Mesendoderm (in vitro differentiated cells): ENCODE results near the gene KCNQ1.

Experiments used
- DNase-seq: peaks from one replicate; pipeline ENCODE4 v3.0.0; 2013
- H2AK5ac ChIP-seq: 2 replicates; pipeline ENCODE4 v1.6.1; 2013; ENCODE audit warnings: low read length, inconsistent platforms
- H2BK120ac ChIP-seq: 2 replicates; pipeline ENCODE4 v1.6.1; 2013; ENCODE audit warnings: low read depth, mild to moderate bottlenecking, low read length, moderate library complexity, mixed read lengths
- H2BK15ac ChIP-seq: replicated peaks from 2 replicates; pipeline ENCODE4 v1.6.1; 2013; ENCODE audit warnings: low read depth, mild to moderate bottlenecking, moderate library complexity
- H2BK5ac ChIP-seq: 2 replicates; pipeline ENCODE4 v1.6.1; 2013; ENCODE audit warnings: low read length, inconsistent platforms
- H3K18ac ChIP-seq: 2 replicates; pipeline ENCODE4 v1.6.1; 2013; ENCODE audit warnings: mild to moderate bottlenecking, low read length, mixed read lengths
- H3K23ac ChIP-seq: one replicate; pipeline ENCODE4 v1.6.1; 2013; ENCODE audit warnings: low read length
- H3K27ac ChIP-seq: 2 replicates; pipeline ENCODE4 v1.5.1; 2013; ENCODE audit warnings: low read depth, mild to moderate bottlenecking, inconsistent platforms, low read length, moderate library complexity
- H3K27me3 ChIP-seq: 2 replicates; pipeline ENCODE4 v1.6.1; 2013; ENCODE audit warnings: low read length, control low read depth, mild to moderate bottlenecking, inconsistent platforms; ENCODE audit not compliant: insufficient read depth, poor library complexity
- H3K36me3 ChIP-seq: 2 replicates; pipeline ENCODE4 v1.6.1; 2013; ENCODE audit warnings: low read length, inconsistent platforms; ENCODE audit not compliant: control insufficient read depth, insufficient read depth
- H3K4ac ChIP-seq: one replicate; pipeline ENCODE4 v1.6.1; 2013; ENCODE audit warnings: low read depth, mild to moderate bottlenecking, low read length, moderate library complexity
- H3K4me1 ChIP-seq: 2 replicates; pipeline ENCODE4 v1.6.1; 2013; ENCODE audit warnings: low read depth, low read length, inconsistent platforms; ENCODE audit not compliant: control insufficient read depth
- H3K4me2 ChIP-seq: 2 replicates; pipeline ENCODE4 v1.6.1; 2013; ENCODE audit warnings: low read length
- H3K4me3 ChIP-seq: 2 replicates; pipeline ENCODE4 v1.5.1; 2013; ENCODE audit warnings: mild to moderate bottlenecking, low read length
- H3K56ac ChIP-seq: one replicate; pipeline ENCODE4 v1.6.1; 2013; ENCODE audit warnings: low read length
- H3K79me1 ChIP-seq: 2 replicates; pipeline ENCODE4 v1.6.1; 2013; ENCODE audit warnings: low read length, inconsistent platforms
- H3K79me2 ChIP-seq: 2 replicates; pipeline ENCODE4 v1.6.1; 2013; ENCODE audit warnings: mild to moderate bottlenecking, low read length; ENCODE audit not compliant: control insufficient read depth, insufficient read depth
- H3K9ac ChIP-seq: 2 replicates; pipeline ENCODE4 v1.6.1; 2013; ENCODE audit warnings: low read length, inconsistent platforms
- H4K5ac ChIP-seq: one replicate; pipeline ENCODE4 v1.6.1; 2013; ENCODE audit warnings: low read length
- H4K8ac ChIP-seq: one replicate; pipeline ENCODE4 v1.6.1; 2013; ENCODE audit warnings: low read depth, mild to moderate bottlenecking, control low read depth, low read length, moderate library complexity
- WGBS: extraction: QIAGEN DNeasy Blood & Tissue Kit; methylation state at CpG from one replicate; pipeline ENCODE4 v1.1.7; 2013; ENCODE audit warnings: low lambda C conversion rate, missing lambda C conversion rate; ENCODE audit not compliant: insufficient coverage; ENCODE audit errors: extremely low coverage; 5-methylcytosine and 5-hydroxymethylcytosine counted together

KCNQ1 gene

GRCh38 chr11:2443881-2444820, 657 bp upstream of the KCNQ1 start, which contains the start of gene TRPM5:
Gene TRPM5 (minus strand): TSS chr11:2444514. CDS start chr11:2423036, 21,478 bp downstream.
- Histone ChIP-seq H3K9ac (no peak within 1 kb of the TSS), H3K27ac (no peak within 1 kb of the TSS), H3K36me3 (no peaks in the 10 kb centered on the region), H3K18ac (no peak within 1 kb of the TSS), H3K4me1 (no peaks in the 10 kb centered on the region), H3K27me3 (peaks cover 17% of the 10 kb centered on the region), H4K8ac (no peak within 1 kb of the TSS), H3K79me1 (no peaks in the 10 kb centered on the region), H3K4me3 (no peak within 1 kb of the TSS), H3K4ac (no peak within 1 kb of the TSS), H3K23ac (peak within 1 kb of the TSS; percentile 66), H3K56ac (no peak within 1 kb of the TSS), H2AK5ac (no peak within 1 kb of the TSS), H3K79me2 (no peaks in the 10 kb centered on the region), H2BK120ac (no peak within 1 kb of the TSS), H3K4me2 (peak within 1 kb of the TSS; percentile 38), H2BK5ac (no peak within 1 kb of the TSS), H4K5ac (no peak within 1 kb of the TSS), H2BK15ac (no peak within 1 kb of the TSS)
- WGBS = no CpG with 5 or more reads among the region's 64 CpGs
- peak; percentile 37 for DNase-seq

GRCh38 chr11:2445746-2446551, 1.1 kb downstream of the KCNQ1 start:
- Histone ChIP-seq H3K56ac (no peak overlapping the region), H3K18ac (no peak overlapping the region), H3K27me3 (peaks cover 17% of the 10 kb centered on the region), H2AK5ac (no peak overlapping the region), H2BK120ac (no peak overlapping the region), H3K27ac (no peak overlapping the region), H3K9ac (no peak overlapping the region), H3K79me2 (no peaks in the 10 kb centered on the region), H3K4me2 (no peak overlapping the region), H2BK15ac (no peak overlapping the region), H4K5ac (no peak overlapping the region), H3K23ac (no peak overlapping the region), H3K36me3 (no peaks in the 10 kb centered on the region), H3K4me1 (no peaks in the 10 kb centered on the region), H3K79me1 (no peaks in the 10 kb centered on the region), H3K4me3 (no peak overlapping the region), H3K4ac (no peak overlapping the region), H4K8ac (no peak overlapping the region), H2BK5ac (no peak overlapping the region)
- no peak for DNase-seq
- no CpG with 5 or more reads among the region's 23 CpGs for WGBS

- no peak overlapping the region for H3K4ac ChIP-seq
- no peak overlapping the region for H2BK15ac ChIP-seq
- no peak overlapping the region for H3K18ac ChIP-seq
- H2BK5ac ChIP-seq = no peak overlapping the region
- H4K5ac ChIP-seq = no peak overlapping the region
- H3K4me2 ChIP-seq = no peak overlapping the region
- WGBS = no CpG with 5 or more reads among the region's 15 CpGs
- no peak overlapping the region for H2AK5ac ChIP-seq
- no peaks in the 10 kb centered on the region for H3K36me3 ChIP-seq
- no peak overlapping the region for H3K27ac ChIP-seq
- no peak overlapping the region for H4K8ac ChIP-seq
- no peak overlapping the region for H3K23ac ChIP-seq
- no peak overlapping the region for H3K9ac ChIP-seq
- no peaks in the 10 kb centered on the region for H3K4me1 ChIP-seq
- H3K27me3 ChIP-seq = peaks cover 17% of the 10 kb centered on the region
- DNase-seq = no peak
- H3K56ac ChIP-seq = no peak overlapping the region
- H3K79me2 ChIP-seq = no peaks in the 10 kb centered on the region
- H2BK120ac ChIP-seq = no peak overlapping the region
- H3K4me3 ChIP-seq = no peak overlapping the region
- H3K79me1 ChIP-seq = no peaks in the 10 kb centered on the region
These were observed 1.9 kb downstream of the KCNQ1 start for GRCh38 chr11:2446590-2447252.

GRCh38 chr11:2447253-2447950, 2.6 kb downstream of the KCNQ1 start:
- Histone ChIP-seq H3K56ac (no peak overlapping the region), H2BK120ac (no peak overlapping the region), H3K79me1 (no peaks in the 10 kb centered on the region), H2BK5ac (no peak overlapping the region), H3K4me1 (no peaks in the 10 kb centered on the region), H3K4ac (no peak overlapping the region), H2BK15ac (no peak overlapping the region), H3K4me2 (no peak overlapping the region), H3K27ac (no peak overlapping the region), H4K5ac (no peak overlapping the region), H3K23ac (no peak overlapping the region), H3K79me2 (no peaks in the 10 kb centered on the region), H4K8ac (no peak overlapping the region), H3K27me3 (peaks cover 17% of the 10 kb centered on the region), H2AK5ac (no peak overlapping the region), H3K4me3 (no peak overlapping the region), H3K18ac (no peak overlapping the region), H3K36me3 (no peaks in the 10 kb centered on the region), H3K9ac (no peak overlapping the region)
- DNase-seq = no peak
- WGBS = no CpG with 5 or more reads among the region's 12 CpGs

GRCh38 chr11:2447951-2448650, 3.3 kb downstream of the KCNQ1 start:
- no peaks in the 10 kb centered on the region for H3K79me1 ChIP-seq
- no peaks in the 10 kb centered on the region for H3K79me2 ChIP-seq
- H3K4ac ChIP-seq = no peak overlapping the region
- H2BK5ac ChIP-seq = no peak overlapping the region
- no peak overlapping the region for H3K4me2 ChIP-seq
- H2BK120ac ChIP-seq = no peak overlapping the region
- H2BK15ac ChIP-seq = no peak overlapping the region
- no peak overlapping the region for H3K23ac ChIP-seq
- H3K27ac ChIP-seq = no peak overlapping the region
- no peak overlapping the region for H3K9ac ChIP-seq
- no peak overlapping the region for H3K56ac ChIP-seq
- H3K4me3 ChIP-seq = no peak overlapping the region
- no peak overlapping the region for H2AK5ac ChIP-seq
- no peak for DNase-seq
- no peak overlapping the region for H3K18ac ChIP-seq
- no peaks in the 10 kb centered on the region for H3K4me1 ChIP-seq
- H4K5ac ChIP-seq = no peak overlapping the region
- WGBS = no CpG with 5 or more reads among the region's 10 CpGs
- H3K27me3 ChIP-seq = peaks cover 17% of the 10 kb centered on the region
- H4K8ac ChIP-seq = no peak overlapping the region
- no peaks in the 10 kb centered on the region for H3K36me3 ChIP-seq
